Measurements from ENCODE around the gene ITPRID2. TPM values are rescaled to one million over a fixed set of nuclear protein-coding genes. Genes with fewer than 3 reads are reported as not detected.

ITPRID2 gene
- total RNA-seq, 1 donor from 2014 or later: 64.1 TPM

GRCh38 chr2:181862583-181863281, 28.8 kb upstream of the ITPRID2 start:
- intact Hi-C loops (cut with DNase I): no loop called here
- no peak for DNase-seq (ENCODE audit: extremely low spot score in 2 of 2)
- TF ChIP-seq POLR2AphosphoS5 (IDR thresholded peaks at IDR 0.05; ENCODE audit: insufficient read depth in 1 of 2, low read depth in 1 of 2): no peak
- no peak for TF ChIP-seq POLR2A (IDR thresholded peaks at IDR 0.05)
- TF ChIP-seq CTCF (IDR thresholded peaks at IDR 0.05): no peak

GRCh38 chr2:181872178-181872577, 19.4 kb upstream of the ITPRID2 start:
- H3K4me1 ChIP-seq: peaks cover 7% of the 10 kb centered on the region
- intact Hi-C loops (cut with DNase I): no loop called here
- no peak overlapping the region for H3K4me3 ChIP-seq
- H3K27ac ChIP-seq: no peak overlapping the region
- TF ChIP-seq POLR2AphosphoS5 (IDR thresholded peaks at IDR 0.05; ENCODE audit: insufficient read depth in 1 of 2, low read depth in 1 of 2): no peak
- TF ChIP-seq POLR2A (IDR thresholded peaks at IDR 0.05): no peak
- no peak for TF ChIP-seq CTCF (IDR thresholded peaks at IDR 0.05)
- no peaks in the 10 kb centered on the region for H3K27me3 ChIP-seq
- no peaks in the 10 kb centered on the region for H3K9me3 ChIP-seq
- H3K36me3 ChIP-seq: no peaks in the 10 kb centered on the region
- DNase-seq (ENCODE audit: extremely low spot score in 2 of 2): no peak

More at GRCh38 chr2:181862583-181863281, 28.8 kb upstream of the ITPRID2 start:
- Histone ChIP-seq H3K9me3 (no peaks in the 10 kb centered on the region), H3K27me3 (no peaks in the 10 kb centered on the region), H3K36me3 (no peaks in the 10 kb centered on the region), H3K4me3 (no peak overlapping the region), H3K27ac (no peak overlapping the region), H3K4me1 (no peaks in the 10 kb centered on the region)

GRCh38 chr2:181876614-181877063, 14.9 kb upstream of the ITPRID2 start:
- intact Hi-C loops (cut with DNase I): no loop called here
- Histone ChIP-seq H3K4me1 (peaks cover 7% of the 10 kb centered on the region), H3K27me3 (no peaks in the 10 kb centered on the region), H3K4me3 (no peak overlapping the region), H3K27ac (no peak overlapping the region), H3K9me3 (no peaks in the 10 kb centered on the region), H3K36me3 (no peaks in the 10 kb centered on the region)
- TF ChIP-seq POLR2AphosphoS5 (IDR thresholded peaks at IDR 0.05; ENCODE audit: insufficient read depth in 1 of 2, low read depth in 1 of 2): peak in 1 of 2 donors; percentile 76
- TF ChIP-seq POLR2A (IDR thresholded peaks at IDR 0.05): no peak
- no peak for DNase-seq (ENCODE audit: extremely low spot score in 2 of 2)

- no peak for DNase-seq (ENCODE audit: extremely low spot score in 2 of 2)
- Histone ChIP-seq H3K4me1 (peaks cover 7% of the 10 kb centered on the region), H3K27me3 (no peaks in the 10 kb centered on the region), H3K4me3 (no peak overlapping the region), H3K27ac (no peak overlapping the region), H3K9me3 (no peaks in the 10 kb centered on the region), H3K36me3 (no peaks in the 10 kb centered on the region)
- no peak for TF ChIP-seq CTCF (IDR thresholded peaks at IDR 0.05)
- no peak for TF ChIP-seq POLR2AphosphoS5 (IDR thresholded peaks at IDR 0.05; ENCODE audit: insufficient read depth in 1 of 2, low read depth in 1 of 2)
- TF ChIP-seq POLR2A (IDR thresholded peaks at IDR 0.05): no peak
- intact Hi-C loops (cut with DNase I): no loop called here
These were observed 14.3 kb upstream of the ITPRID2 start for GRCh38 chr2:181877181-181877664.

- TF ChIP-seq POLR2A (IDR thresholded peaks at IDR 0.05): no peak
- no peak overlapping the region for H3K4me3 ChIP-seq
- peaks cover 7% of the 10 kb centered on the region for H3K4me1 ChIP-seq
- H3K9me3 ChIP-seq: no peaks in the 10 kb centered on the region
- intact Hi-C loops (cut with DNase I): no loop called here
- H3K27me3 ChIP-seq: no peaks in the 10 kb centered on the region
- no peak overlapping the region for H3K27ac ChIP-seq
- DNase-seq (ENCODE audit: extremely low spot score in 2 of 2): no peak
- H3K36me3 ChIP-seq: no peaks in the 10 kb centered on the region
These were observed 13.1 kb upstream of the ITPRID2 start for GRCh38 chr2:181878448-181878847.

- Histone ChIP-seq H3K27ac (no peak overlapping the region), H3K36me3 (no peaks in the 10 kb centered on the region), H3K9me3 (no peaks in the 10 kb centered on the region), H3K4me1 (peaks cover 7% of the 10 kb centered on the region), H3K27me3 (no peaks in the 10 kb centered on the region), H3K4me3 (no peak overlapping the region)
- intact Hi-C loops (cut with DNase I): no loop called here
- DNase-seq (ENCODE audit: extremely low spot score in 2 of 2): no peak
- TF ChIP-seq CTCF (IDR thresholded peaks at IDR 0.05): no peak
- no peak for TF ChIP-seq POLR2A (IDR thresholded peaks at IDR 0.05)
- TF ChIP-seq POLR2AphosphoS5 (IDR thresholded peaks at IDR 0.05; ENCODE audit: insufficient read depth in 1 of 2, low read depth in 1 of 2): no peak
These were observed 12.2 kb upstream of the ITPRID2 start for GRCh38 chr2:181879295-181879694.
